ENCODE results near the gene ROBO1. TPM values are rescaled to one million over a fixed set of nuclear protein-coding genes. Genes with fewer than 3 reads are reported as not detected.

ROBO1 gene
- total RNA-seq, 4 donors from 2014 or later: 25.0 to 42.6 (median 35.7) TPM

GRCh38 chr3:79639855-79640254 lies 127.9 kb downstream of the ROBO1 start:
- Histone ChIP-seq H3K36me3 (no peaks in the 10 kb centered on the region), H3K27me3 (no peaks in the 10 kb centered on the region), H3K9me3 (no peaks in the 10 kb centered on the region), H3K4me1 (no peaks in the 10 kb centered on the region), H3K4me3 (no peak overlapping the region), H3K27ac (no peak overlapping the region)
- intact Hi-C loops (cut with DNase I): no loop called here
- 76 to 89% methylated on average over 2 of the region's 2 CpGs for WGBS, 2 donors
- TF ChIP-seq POLR2A (IDR thresholded peaks at IDR 0.05) (no peak), CTCF (IDR thresholded peaks at IDR 0.05) (no peak)
- DNase-seq: no peak

GRCh38 chr3:79636372-79636771 lies 131.4 kb downstream of the ROBO1 start:
- intact Hi-C loops (cut with DNase I): no loop called here

GRCh38 chr3:79632842-79633241 lies 135.0 kb downstream of the ROBO1 start:
- Histone ChIP-seq H3K4me3 (no peak overlapping the region), H3K9me3 (no peaks in the 10 kb centered on the region), H3K27me3 (no peaks in the 10 kb centered on the region), H3K27ac (no peak overlapping the region), H3K4me1 (no peaks in the 10 kb centered on the region), H3K36me3 (no peaks in the 10 kb centered on the region)
- TF ChIP-seq CTCF (IDR thresholded peaks at IDR 0.05) (no peak), POLR2A (IDR thresholded peaks at IDR 0.05) (no peak)
- WGBS, 2 donors: 18 to 50% methylated on average over 1 of the region's 1 CpG
- DNase-seq: no peak
- intact Hi-C loops (cut with DNase I): no loop called here

More at GRCh38 chr3:79636372-79636771, 131.4 kb downstream of the ROBO1 start:
- H3K27ac ChIP-seq: no peak overlapping the region
- 61 to 65% methylated on average over 4 of the region's 4 CpGs for WGBS, 2 donors
- no peaks in the 10 kb centered on the region for H3K27me3 ChIP-seq
- H3K4me3 ChIP-seq: no peak overlapping the region
- no peaks in the 10 kb centered on the region for H3K36me3 ChIP-seq
- TF ChIP-seq POLR2A (IDR thresholded peaks at IDR 0.05) (no peak), CTCF (IDR thresholded peaks at IDR 0.05) (no peak)
- H3K4me1 ChIP-seq: no peaks in the 10 kb centered on the region
- no peak for DNase-seq
- H3K9me3 ChIP-seq: no peaks in the 10 kb centered on the region

GRCh38 chr3:79618883-79619282 lies 148.9 kb downstream of the ROBO1 start:
- Histone ChIP-seq H3K27ac (no peak overlapping the region), H3K4me1 (no peaks in the 10 kb centered on the region), H3K36me3 (no peaks in the 10 kb centered on the region), H3K27me3 (no peaks in the 10 kb centered on the region), H3K9me3 (peaks cover 0 to 36% (median 0%) of the 10 kb centered on the region in 3 donors), H3K4me3 (no peak overlapping the region)
- 65 to 72% methylated on average over 6 of the region's 6 CpGs for WGBS, 2 donors
- DNase-seq: no peak
- TF ChIP-seq POLR2A (IDR thresholded peaks at IDR 0.05) (no peak), CTCF (IDR thresholded peaks at IDR 0.05) (no peak)
- intact Hi-C loops (cut with DNase I): no loop called here

- no peak overlapping the region for H3K27ac ChIP-seq
- 68 to 85% methylated on average over 1 of the region's 1 CpG for WGBS, 2 donors
- intact Hi-C loops (cut with DNase I): no loop called here
These were observed 161.4 kb downstream of the ROBO1 start for GRCh38 chr3:79606414-79606813.

More at GRCh38 chr3:79606414-79606813, 161.4 kb downstream of the ROBO1 start:
- DNase-seq: no peak
- H3K4me3 ChIP-seq: no peak overlapping the region
- H3K27me3 ChIP-seq: no peaks in the 10 kb centered on the region
- no peaks in the 10 kb centered on the region for H3K36me3 ChIP-seq
- H3K4me1 ChIP-seq: no peaks in the 10 kb centered on the region
- TF ChIP-seq POLR2A (IDR thresholded peaks at IDR 0.05) (no peak), CTCF (IDR thresholded peaks at IDR 0.05) (no peak)
- no peaks in the 10 kb centered on the region for H3K9me3 ChIP-seq
